ENCODE results near the gene TUBA1A. TPM values are rescaled to one million over a fixed set of nuclear protein-coding genes. Genes with fewer than 3 reads are reported as not detected.

The TUBA1A gene
- total RNA-seq, 1 experiment from 2014 or later, result 9.8 TPM

DNA sequence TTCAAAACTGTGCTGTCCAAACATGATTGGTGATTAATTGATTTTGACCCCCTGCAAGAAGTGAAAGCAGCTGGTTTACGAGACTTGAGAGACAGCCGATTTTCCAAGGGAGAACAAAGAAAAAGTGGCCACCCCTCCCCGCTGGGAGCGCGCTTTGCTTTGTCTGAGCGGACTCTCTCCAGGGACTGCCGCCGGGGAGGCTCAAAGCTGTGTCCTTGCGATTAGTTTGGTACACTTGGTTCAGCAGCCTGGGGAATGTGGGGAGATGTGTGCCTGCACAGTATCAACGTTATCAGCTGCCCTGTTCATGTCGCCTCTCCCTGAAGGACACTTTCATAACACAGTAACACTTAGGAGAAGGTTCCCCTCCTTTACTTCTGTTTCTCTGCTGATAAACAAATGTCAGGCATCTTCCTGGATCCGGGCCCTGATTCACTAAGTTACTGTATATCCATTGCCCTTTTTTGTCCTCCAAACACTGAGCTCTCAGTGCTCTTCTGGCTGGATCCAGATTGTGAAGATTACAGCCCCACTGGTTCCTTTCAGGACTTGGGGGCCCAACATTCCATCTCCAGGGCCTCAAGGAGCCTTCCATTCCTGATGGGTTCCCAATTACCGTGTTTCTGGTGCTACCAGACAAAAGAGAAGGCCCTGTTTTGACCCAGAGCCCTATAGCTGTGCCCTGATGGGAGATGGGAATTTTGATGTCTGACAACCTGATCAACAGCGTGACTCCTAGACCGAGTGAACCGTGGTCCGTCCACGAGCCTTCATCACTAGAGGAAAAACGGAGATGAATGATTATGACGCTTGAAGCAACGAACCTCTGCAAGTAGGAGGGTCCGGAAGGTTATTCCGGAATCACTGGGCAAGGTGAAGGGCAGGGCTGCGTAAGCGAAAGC lies 44.3 kb upstream of the TUBA1A start:
- POLR2A ChIA-PET, result interaction anchor here (0.7 to 3.0 kb wide), 8 partner anchors 10 to 516 kb away, joined by 3 to 38 read pairs (median 6); partner anchors contain the start of genes SPATS2 and TUBA1B
- no TSS peak for BruUV-seq (replicated peaks)
- intact Hi-C loops (cut with micrococcal nuclease), result no loop called here
- H3K27me3 Mint-ChIP-seq (ENCODE audit: insufficient read depth, unreplicated experiment), result no peaks in the 10 kb centered on the region
- TF ChIP-seq, protein P1, sequence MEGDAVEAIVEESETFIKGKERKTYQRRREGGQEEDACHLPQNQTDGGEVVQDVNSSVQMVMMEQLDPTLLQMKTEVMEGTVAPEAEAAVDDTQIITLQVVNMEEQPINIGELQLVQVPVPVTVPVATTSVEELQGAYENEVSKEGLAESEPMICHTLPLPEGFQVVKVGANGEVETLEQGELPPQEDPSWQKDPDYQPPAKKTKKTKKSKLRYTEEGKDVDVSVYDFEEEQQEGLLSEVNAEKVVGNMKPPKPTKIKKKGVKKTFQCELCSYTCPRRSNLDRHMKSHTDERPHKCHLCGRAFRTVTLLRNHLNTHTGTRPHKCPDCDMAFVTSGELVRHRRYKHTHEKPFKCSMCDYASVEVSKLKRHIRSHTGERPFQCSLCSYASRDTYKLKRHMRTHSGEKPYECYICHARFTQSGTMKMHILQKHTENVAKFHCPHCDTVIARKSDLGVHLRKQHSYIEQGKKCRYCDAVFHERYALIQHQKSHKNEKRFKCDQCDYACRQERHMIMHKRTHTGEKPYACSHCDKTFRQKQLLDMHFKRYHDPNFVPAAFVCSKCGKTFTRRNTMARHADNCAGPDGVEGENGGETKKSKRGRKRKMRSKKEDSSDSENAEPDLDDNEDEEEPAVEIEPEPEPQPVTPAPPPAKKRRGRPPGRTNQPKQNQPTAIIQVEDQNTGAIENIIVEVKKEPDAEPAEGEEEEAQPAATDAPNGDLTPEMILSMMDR (IDR thresholded peaks at IDR 0.05; ENCODE audit: unreplicated experiment), result no peak
- no peak for DNase-seq (ENCODE audit: unreplicated experiment)
- peaks cover 5% of the 10 kb centered on the region for H3K4me1 Mint-ChIP-seq (ENCODE audit: insufficient read depth, unreplicated experiment)
- CTCF ChIA-PET, result interaction anchor here (0.6 to 5.8 kb wide), 10 partner anchors 10 to 166 kb away, joined by 3 to 30 read pairs (median 4); partner anchors contain the start of gene TUBA1B
- no peaks in the 10 kb centered on the region for H3K9me3 Mint-ChIP-seq (ENCODE audit: unreplicated experiment)
- no peak overlapping the region for H3K27ac Mint-ChIP-seq (ENCODE audit: low read depth, unreplicated experiment)
- no peaks in the 10 kb centered on the region for H3K36me3 Mint-ChIP-seq (ENCODE audit: insufficient read depth, unreplicated experiment)
- H3K4me3 Mint-ChIP-seq (ENCODE audit: unreplicated experiment), result peak overlapping the region; percentile 32

DNA sequence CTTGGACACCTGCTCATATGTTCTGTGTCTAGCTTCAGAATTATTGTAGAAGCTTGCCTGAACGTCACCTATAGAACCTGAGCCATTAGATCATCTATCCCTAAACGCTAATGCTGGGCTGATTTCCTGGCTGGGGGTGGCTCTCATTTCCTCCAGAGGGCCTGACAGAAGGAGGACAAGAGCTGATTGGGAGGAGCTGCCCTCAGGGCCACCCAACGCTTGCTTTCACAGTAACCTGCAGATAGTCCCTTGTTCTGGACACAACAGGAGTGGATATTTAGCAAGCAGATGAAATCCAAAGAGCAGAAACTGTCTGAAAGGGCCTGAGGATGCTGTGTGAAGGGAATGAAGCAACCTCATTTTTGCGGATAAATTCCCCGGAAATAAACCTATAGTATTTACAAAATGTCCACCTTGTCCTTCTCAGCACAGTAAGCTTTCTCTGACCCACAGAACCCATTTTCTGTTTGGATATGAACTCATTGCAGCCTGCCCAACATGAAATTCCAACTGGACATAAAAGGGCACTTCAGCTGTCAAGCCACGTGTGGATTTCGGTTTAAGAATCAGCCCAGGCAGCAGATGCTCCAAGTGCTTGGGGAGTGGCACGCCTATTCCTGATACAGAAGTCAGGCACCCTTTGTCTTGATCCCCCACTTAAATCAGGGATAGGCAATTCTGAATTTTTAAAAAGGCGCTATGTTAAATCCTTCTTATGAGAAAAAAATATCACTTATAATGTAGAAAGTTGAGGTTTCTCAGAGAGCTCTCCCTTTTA lies 43.2 kb upstream of the TUBA1A start:
- DNase-seq (ENCODE audit: unreplicated experiment), result no peak
- ChIA-PET CTCF (interaction anchor here (0.6 to 5.8 kb wide), 8 partner anchors 9 to 614 kb away, joined by 3 to 30 read pairs (median 4); partner anchors contain the start of genes LMBR1L, RHEBL1 and TUBA1B), POLR2A (interaction anchor here (1.7 kb wide), 1 partner anchor 101 kb away, joined by 9 read pairs; the partner anchor contains the start of gene TUBA1B)
- no peaks in the 10 kb centered on the region for H3K27me3 Mint-ChIP-seq (ENCODE audit: insufficient read depth, unreplicated experiment)
- intact Hi-C loops (cut with micrococcal nuclease), result no loop called here
- no peak overlapping the region for H3K27ac Mint-ChIP-seq (ENCODE audit: low read depth, unreplicated experiment)
- TF ChIP-seq, protein P1 (IDR thresholded peaks at IDR 0.05; ENCODE audit: unreplicated experiment), result no peak
- H3K9me3 Mint-ChIP-seq (ENCODE audit: unreplicated experiment), result no peaks in the 10 kb centered on the region
- no peak overlapping the region for H3K4me3 Mint-ChIP-seq (ENCODE audit: unreplicated experiment)
- no peaks in the 10 kb centered on the region for H3K36me3 Mint-ChIP-seq (ENCODE audit: insufficient read depth, unreplicated experiment)
- H3K4me1 Mint-ChIP-seq (ENCODE audit: insufficient read depth, unreplicated experiment), result peaks cover 5% of the 10 kb centered on the region
- BruUV-seq (replicated peaks), result no TSS peak

DNA sequence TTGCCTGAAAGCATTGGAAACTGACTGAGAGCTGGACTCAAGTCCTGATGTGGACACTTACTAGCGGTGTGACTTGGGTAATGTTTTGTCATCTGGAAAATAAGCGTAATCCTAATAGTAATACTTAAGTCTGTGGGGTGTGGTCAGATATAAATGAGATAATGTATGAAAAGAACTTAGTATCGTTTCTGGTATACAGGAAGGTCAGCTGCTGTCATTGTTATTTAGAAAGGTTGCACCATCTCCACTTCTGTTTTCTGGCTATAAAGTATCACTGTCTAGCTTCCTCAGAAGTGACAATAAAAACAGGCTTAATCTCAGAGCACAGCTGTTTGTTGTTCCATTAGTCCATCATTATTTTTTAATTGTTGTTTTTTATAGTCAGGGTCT lies 41.9 kb upstream of the TUBA1A start:
- Mint-ChIP-seq H3K4me1 (ENCODE audit: insufficient read depth, unreplicated experiment) (peaks cover 5% of the 10 kb centered on the region), H3K4me3 (ENCODE audit: unreplicated experiment) (no peak overlapping the region), H3K9me3 (ENCODE audit: unreplicated experiment) (no peaks in the 10 kb centered on the region), H3K27me3 (ENCODE audit: insufficient read depth, unreplicated experiment) (no peaks in the 10 kb centered on the region), H3K27ac (ENCODE audit: low read depth, unreplicated experiment) (no peak overlapping the region), H3K36me3 (ENCODE audit: insufficient read depth, unreplicated experiment) (no peaks in the 10 kb centered on the region)
- no TSS peak for BruUV-seq (replicated peaks)
- intact Hi-C loops (cut with micrococcal nuclease), result no loop called here
- ChIA-PET POLR2A (interaction anchor here (0.8 to 1.0 kb wide), 2 partner anchors 33 to 100 kb away, joined by 3 to 4 read pairs; partner anchors contain the start of gene TUBA1B), CTCF (interaction anchor here (0.6 to 2.6 kb wide), 6 partner anchors 16 to 340 kb away, joined by 3 to 13 read pairs (median 3); partner anchors contain the start of gene TUBA1B)
- DNase-seq (ENCODE audit: unreplicated experiment), result no peak
- TF ChIP-seq, protein P1 (IDR thresholded peaks at IDR 0.05; ENCODE audit: unreplicated experiment), result no peak
